GM18526 (cell line): Measurements from ENCODE around the gene AMDHD1.

Experiments used
- POLR2A ChIP-seq: IDR thresholded peaks from 3 replicates; pipeline ENCODE4 v1.6.1; 2011; ENCODE audit not compliant: insufficient read length; ENCODE audit errors: extremely low read depth

AMDHD1 gene

GRCh38 chr12:95980437-95980836 is 37.3 kb downstream of the AMDHD1 start:
- no peak for TF ChIP-seq POLR2A

DNA sequence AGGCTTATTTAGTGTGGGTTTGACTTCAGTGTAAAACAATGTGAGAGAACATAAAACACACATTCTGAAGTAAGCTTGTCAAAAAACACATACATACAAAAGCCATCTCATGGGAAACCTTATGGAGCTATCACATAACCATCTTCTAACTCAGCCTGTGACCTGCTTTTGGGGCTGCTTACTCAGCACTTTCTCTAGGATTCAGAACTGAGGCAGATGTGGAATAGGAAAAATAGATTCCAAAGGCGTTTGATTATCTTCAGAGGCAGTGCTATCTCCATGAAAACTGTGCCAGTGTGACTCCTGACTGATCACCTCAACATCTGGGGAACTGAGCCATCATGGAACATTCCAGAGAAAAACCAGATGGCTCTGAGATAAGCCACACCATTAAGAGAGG is 39.5 kb downstream of the AMDHD1 start:
- no peak for TF ChIP-seq POLR2A

DNA sequence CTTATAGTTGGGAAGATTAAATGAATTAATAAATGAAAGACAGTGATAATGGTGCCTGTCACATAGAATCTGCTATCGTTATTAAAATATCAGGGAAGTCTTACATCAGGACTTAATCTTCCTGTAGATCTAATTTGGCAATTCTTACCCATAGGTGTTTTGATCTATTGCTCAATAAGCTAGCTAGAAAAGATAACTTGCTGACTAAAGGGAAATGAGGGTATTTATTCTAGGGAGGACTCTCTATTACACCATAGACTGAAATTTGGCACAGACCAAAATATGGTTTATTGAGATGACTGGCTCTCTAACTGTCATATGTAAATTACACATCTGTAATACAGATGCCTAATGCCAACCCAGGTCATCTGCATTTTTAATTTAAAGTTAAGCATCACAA is 41.6 kb downstream of the AMDHD1 start:
- no peak for TF ChIP-seq POLR2A

DNA sequence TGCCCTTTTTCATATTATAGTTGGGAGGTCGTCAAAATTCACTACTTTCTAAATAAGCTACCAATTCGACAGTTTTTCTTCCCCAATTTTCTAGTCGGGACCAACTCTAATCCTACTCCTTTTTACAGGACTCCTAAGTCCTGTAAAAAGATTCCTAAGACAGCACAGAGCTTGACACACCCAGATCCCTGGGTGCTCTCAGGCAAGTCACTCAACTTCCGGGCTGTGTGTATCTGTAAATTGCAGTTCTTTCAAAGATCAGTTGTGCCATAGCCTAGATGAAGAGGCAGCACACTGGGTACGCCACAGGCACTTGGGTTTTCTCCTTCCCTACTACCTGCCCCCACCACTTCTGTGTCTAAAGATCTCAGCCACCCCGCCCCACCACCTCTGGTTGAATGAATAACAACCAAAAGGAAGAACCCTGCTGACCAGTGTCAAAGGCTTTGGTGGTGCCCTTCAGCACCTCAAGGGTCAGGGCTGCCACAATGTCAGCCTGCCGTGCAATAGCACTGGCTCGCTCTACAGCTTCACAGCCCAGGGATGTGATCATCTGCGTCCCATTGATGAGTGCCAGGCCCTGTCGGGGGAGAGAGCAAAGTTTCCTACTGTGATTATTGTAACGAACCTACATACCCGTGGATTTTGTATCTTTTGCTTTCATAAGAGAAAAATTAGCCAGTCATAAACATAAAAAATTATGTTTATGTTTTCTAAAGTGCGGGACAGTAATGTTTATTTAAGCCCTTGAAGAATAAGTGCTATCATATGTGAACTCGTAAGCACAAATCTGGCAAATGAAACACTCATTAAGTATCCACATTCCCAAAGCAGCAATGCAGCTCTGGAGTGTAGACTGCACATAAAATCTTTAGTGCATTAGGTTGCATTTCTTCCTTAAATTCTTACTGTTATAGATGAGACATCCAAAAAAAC is 43.8 kb downstream of the AMDHD1 start:
- no peak for TF ChIP-seq POLR2A

DNA sequence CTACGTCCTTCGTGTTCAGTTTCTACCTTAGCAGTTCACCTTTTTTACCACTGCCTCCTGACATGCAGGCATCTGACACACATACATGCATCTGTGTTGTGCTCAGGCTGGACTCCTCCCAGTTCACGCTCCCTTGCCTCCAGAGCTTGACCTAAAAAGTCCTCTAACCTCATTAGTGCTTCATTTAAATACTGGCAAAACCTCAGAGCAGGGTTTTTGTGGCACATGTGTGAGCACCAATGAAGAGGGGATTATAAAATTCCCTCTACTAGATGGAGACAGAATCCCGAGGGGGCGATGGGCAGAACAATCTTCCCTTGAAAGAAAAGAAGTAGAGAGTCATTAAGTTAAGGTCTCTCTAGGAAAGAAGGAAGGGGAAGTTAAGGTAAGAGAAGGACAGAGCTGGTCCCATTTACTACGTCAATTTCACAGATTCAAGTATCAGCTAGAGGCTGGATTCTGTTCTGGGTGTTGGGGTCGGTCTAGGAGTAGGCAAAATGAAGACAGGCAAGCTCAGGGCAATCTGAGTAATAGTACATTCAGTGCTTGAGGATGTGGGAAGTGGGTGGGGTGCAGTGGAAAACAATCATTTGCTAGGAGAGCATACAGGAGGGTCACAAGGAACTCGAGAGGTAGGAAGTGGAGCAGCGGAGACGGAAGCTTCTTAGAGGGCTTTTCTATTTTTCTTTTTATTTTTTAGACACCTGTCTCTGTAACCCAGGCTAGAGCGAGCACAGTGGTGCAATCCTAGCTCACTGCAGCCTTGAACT is 45.6 kb downstream of the AMDHD1 start:
- TF ChIP-seq POLR2A = no peak

- TF ChIP-seq POLR2A = no peak
Measured at GRCh38 chr12:95989504-95990123, 46.5 kb downstream of the AMDHD1 start.

DNA sequence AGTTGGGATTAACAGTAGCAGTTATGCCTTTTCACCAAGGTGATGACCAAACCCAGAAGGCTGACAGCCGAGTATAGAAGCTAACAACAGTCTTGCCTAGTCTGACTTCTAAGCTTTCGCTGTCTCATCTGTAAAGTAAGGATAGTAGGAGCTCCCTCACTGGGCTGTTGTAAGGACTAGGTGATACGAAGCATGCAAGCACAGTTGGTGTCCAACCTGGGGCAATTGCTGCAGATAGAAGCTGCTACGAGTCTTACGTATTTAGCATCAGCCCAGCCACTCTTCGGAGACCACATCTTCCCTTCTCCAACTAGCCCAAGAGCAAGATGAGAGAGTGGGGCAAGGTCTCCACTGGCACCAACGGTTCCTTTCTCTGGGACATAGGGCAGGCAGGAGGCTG is 47.0 kb downstream of the AMDHD1 start:
- no peak for TF ChIP-seq POLR2A

GRCh38 chr12:95993907-95994306 is 50.8 kb downstream of the AMDHD1 start:
- no peak for TF ChIP-seq POLR2A

- no peak for TF ChIP-seq POLR2A
Measured at GRCh38 chr12:95994476-95994875, 51.3 kb downstream of the AMDHD1 start.

DNA sequence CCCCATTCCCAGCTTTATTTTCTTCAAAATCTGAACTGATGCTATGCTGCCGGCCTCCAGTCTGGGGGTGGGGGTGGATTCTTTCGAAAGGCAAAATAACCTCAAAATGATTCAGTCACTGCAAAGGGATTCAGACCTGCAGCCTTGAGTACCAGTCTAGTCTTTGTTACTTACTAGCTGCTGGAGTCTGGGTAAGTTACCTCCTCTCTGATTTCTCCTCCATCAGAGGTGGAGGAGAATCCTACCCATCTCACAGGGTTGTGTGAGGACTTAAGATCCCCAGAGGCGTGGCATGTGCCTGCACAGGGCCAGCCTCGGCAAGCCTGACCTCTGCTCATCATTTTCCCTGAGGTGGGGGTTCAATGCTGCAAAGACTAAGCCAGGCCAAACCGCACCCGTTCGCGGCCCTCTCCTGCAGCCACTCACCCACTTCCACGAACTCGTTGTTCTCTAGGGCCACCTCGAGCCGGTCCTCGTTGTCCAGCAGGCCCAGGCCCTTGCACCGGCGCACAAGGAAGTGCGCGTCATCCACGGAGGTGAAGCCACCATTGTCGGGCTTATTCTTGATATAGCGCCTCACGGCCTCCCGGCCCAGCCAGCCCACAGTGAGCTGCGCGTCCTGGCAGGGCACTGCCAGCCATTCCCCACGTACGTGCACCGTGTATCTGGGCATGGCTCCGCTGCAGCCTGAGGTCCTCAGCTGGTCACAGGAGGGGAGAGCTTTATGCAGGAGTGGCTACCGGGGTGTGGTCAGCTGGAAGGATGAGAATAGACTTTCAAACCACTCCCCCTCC is 52.3 kb downstream of the AMDHD1 start:
- TF ChIP-seq POLR2A = no peak

DNA sequence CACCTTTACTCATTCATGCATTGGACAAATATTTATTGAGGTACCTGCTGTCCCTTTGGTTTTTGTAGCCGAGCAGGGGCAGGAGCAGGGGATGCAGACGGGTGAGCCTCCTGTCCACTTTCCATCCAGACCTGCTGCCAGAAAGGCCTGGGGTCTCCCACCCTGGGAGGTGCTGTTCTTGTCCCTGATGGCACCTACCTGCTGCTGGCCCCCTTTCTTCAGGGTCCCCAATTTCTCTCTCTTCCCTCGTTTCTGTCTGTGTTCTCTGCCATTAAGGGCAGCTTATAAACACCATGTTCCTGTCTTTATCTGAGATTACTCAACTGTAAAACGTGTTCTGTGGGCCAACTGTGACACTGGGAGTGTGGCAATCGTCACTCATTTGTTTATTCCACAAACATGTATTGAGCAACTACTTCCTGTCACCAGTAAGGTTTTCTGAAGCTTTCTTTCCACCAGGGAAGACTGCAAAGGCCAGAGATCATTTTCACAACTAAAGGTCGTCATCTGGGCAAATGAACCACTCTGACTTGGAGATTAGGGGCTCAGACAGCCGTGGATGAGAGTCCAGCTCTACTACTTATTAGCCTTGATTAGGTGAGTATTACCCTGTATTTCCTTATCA is 53.0 kb downstream of the AMDHD1 start, which contains the start of gene HAL:
HAL (minus strand) TSS at position 311 of the 625 bp plus-strand sequence. CDS start 434 bp downstream, outside the sequence.
- TF ChIP-seq POLR2A = no peak

DNA sequence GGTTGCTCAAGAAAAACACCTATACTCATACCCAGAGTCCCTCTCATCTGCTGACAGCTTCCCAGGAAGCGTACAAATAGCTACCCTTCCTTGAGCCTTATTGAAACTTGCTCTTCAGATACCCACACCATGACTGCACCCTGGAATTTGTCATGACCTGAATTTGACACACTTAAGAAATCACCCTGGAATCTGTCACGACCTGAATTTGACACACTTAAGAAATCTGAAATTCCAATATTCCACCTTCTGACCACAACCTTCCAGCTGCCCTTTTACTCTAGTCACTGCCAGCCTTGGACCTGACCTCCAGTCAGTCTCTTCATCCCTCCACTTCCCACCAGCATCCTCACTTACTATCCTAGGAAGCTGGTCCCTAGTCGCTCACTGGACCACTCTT is 54.1 kb downstream of the AMDHD1 start:
- TF ChIP-seq POLR2A = no peak

- TF ChIP-seq POLR2A = no peak
Measured at GRCh38 chr12:95997911-95998510, 54.9 kb downstream of the AMDHD1 start.
